ENCODE results near the gene ADAD2. TPM values are rescaled to one million over a fixed set of nuclear protein-coding genes. Genes with fewer than 3 reads are reported as not detected.

ADAD2 gene
- polyA plus RNA-seq (2012; ENCODE audit: insufficient read length, low read depth) = not detected

DNA sequence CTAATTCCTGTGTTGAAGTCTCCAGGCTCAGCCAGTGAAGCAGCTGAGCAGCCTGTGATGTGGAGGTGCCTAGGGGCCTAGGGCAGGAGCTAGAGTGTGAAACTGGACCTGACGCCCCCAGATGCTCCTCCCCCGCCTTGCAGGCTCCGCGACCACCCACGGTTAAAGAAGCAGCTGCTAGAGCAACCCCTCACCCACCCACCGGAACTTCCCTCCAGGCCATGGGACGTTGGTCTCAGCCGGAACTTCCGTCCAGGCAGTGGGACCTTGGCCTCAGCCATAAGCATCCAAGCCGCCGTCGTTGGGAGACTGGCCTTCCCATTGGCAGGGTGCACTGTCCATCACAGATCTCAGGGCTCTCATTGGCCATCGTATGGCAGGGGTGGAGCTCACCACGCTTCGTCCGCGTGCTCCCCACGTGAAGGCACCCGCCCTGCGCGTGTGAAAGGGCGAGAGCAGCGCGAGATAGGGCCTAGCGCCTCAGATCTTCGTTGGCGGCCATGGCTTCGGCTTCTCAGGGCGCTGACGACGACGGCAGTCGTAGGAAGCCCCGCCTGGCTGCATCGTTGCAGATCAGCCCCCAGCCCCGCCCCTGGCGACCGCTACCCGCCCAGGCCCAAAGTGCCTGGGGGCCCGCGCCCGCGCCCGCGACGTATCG lies at the start of gene ADAD2:
ADAD2 (plus strand) TSS at position 427 of the 658 bp plus-strand sequence; CDS start at position 501, 74 bp downstream.
- TF ChIP-seq SIN3A (IDR thresholded peaks at IDR 0.05; ENCODE audit: borderline replicate concordance, insufficient read depth, low read length) = no peak
- TF ChIP-seq TAF1 (IDR thresholded peaks at IDR 0.05; ENCODE audit: borderline replicate concordance, insufficient read depth, low read length) = no peak
- TF ChIP-seq POLR2AphosphoS5 (IDR thresholded peaks at IDR 0.05; ENCODE audit: low read depth, low read length) = no peak
- no peak for TF ChIP-seq REST (IDR thresholded peaks at IDR 0.05; ENCODE audit: insufficient read depth in 1 of 2, low read depth in 2 of 2, low read length in 2 of 2)
- no peak for TF ChIP-seq FOXP2 (optimal IDR thresholded peaks at IDR 0.05; ENCODE audit: borderline replicate concordance, extremely low read depth, extremely low read length, insufficient read depth)

DNA sequence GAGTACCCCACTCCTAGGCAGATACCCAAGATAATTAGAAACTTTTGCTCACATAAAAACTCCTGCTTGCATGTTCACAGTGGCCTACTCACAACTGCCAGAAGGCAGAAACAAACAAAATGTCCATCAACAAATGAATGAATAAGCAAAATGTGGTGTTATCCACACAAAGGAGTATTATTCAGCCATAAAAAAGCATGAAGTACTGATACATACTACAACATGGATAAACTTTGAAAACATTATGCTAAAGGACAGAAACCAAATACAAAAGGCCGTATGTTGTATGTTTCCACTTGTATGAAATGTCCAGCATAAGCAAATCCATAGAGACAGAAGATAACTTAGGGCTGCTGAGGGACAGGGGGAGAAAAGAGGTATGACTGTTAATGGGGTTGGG lies 47.9 kb upstream of the ADAD2 start:
- no peak for TF ChIP-seq FOXP2 (optimal IDR thresholded peaks at IDR 0.05; ENCODE audit: borderline replicate concordance, extremely low read depth, extremely low read length, insufficient read depth)

DNA sequence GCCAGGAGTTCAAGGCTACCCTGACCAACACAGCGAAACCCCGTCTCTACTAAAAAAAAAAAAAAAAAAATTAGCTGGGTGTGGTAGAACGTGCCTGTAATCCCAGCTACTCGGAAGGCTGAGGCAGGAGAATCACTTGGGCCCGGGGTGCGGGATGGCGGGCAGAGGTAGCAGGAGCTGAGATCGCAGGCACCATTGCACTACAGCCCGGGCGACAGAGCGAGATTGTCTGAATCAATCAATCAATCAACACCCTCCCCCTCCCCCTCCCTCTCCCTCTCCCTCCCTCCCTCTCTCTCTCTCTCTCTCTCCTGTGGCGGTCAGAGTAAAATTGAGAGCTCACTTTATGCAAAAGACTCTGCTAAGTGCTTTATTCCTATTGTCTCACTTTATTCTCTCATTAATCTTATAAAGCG lies 47.2 kb upstream of the ADAD2 start:
- TF ChIP-seq SIN3A (IDR thresholded peaks at IDR 0.05; ENCODE audit: borderline replicate concordance, insufficient read depth, low read length) = no peak
- TF ChIP-seq TAF1 (IDR thresholded peaks at IDR 0.05; ENCODE audit: borderline replicate concordance, insufficient read depth, low read length) = no peak
- TF ChIP-seq FOXP2 (optimal IDR thresholded peaks at IDR 0.05; ENCODE audit: borderline replicate concordance, extremely low read depth, extremely low read length, insufficient read depth) = no peak
- TF ChIP-seq REST (IDR thresholded peaks at IDR 0.05; ENCODE audit: insufficient read depth in 1 of 2, low read depth in 2 of 2, low read length in 2 of 2) = no peak
- TF ChIP-seq POLR2AphosphoS5 (IDR thresholded peaks at IDR 0.05; ENCODE audit: low read depth, low read length) = no peak

DNA sequence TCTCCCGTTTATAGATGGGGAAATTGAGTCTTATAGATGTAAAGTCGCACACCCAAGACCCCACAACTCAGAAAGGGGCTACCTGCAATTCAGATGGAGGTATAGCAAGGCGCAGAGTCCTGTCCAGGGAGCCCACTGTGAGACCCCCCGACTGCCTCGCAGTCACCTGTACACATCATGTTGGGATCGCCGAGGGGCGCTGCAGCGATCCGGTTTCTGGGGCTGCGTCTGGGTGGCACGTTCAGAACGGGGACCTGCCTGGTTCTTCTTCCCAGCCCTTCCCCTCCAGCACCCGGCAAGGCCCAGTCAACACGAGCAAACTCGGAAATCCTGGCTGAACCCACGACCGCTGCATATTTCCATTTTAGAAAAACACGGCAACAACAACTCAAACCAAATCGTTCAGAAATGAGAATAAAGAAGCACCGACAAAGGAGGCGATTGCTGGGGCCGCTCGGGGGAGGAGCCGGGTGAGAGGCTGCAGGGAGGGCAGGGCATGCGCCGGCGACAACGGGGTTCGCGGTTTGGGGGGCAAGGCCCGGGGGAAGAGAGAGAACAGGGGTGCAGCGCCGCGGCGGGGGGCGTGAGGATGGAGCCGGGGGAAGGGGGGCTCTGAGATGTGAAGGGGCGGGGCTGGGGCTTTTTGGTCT lies 46.6 kb upstream of the ADAD2 start:
- TF ChIP-seq FOXP2 (optimal IDR thresholded peaks at IDR 0.05; ENCODE audit: borderline replicate concordance, extremely low read depth, extremely low read length, insufficient read depth) = no peak
- TF ChIP-seq POLR2AphosphoS5 (IDR thresholded peaks at IDR 0.05; ENCODE audit: low read depth, low read length) = no peak
- no peak for TF ChIP-seq REST (IDR thresholded peaks at IDR 0.05; ENCODE audit: insufficient read depth in 1 of 2, low read depth in 2 of 2, low read length in 2 of 2)
- no peak for TF ChIP-seq TAF1 (IDR thresholded peaks at IDR 0.05; ENCODE audit: borderline replicate concordance, insufficient read depth, low read length)

- TF ChIP-seq SIN3A (IDR thresholded peaks at IDR 0.05; ENCODE audit: borderline replicate concordance, insufficient read depth, low read length) = 0 out of 2 replicates have a peak, but pooled peaks have one; percentile 67
- no peak for TF ChIP-seq REST (IDR thresholded peaks at IDR 0.05; ENCODE audit: insufficient read depth in 1 of 2, low read depth in 2 of 2, low read length in 2 of 2)
- peak; percentile 12 for TF ChIP-seq FOXP2 (optimal IDR thresholded peaks at IDR 0.05; ENCODE audit: borderline replicate concordance, extremely low read depth, extremely low read length, insufficient read depth)
- no peak for TF ChIP-seq TAF1 (IDR thresholded peaks at IDR 0.05; ENCODE audit: borderline replicate concordance, insufficient read depth, low read length)
- peak; percentile 54; the same call in 1 of the 2 replicates for TF ChIP-seq POLR2AphosphoS5 (IDR thresholded peaks at IDR 0.05; ENCODE audit: low read depth, low read length)
These were observed 45.9 kb upstream of the ADAD2 start, which contains the start of the genes DNAAF1 and HSDL1 for GRCh38 chr16:84144859-84145639. Gene DNAAF1, plus strand, starts transcription at chr16:84145308. Its CDS starts 133 bp downstream, at chr16:84145441. Gene HSDL1, minus strand, starts transcription at chr16:84145177. Its CDS starts 13,856 bp downstream, at chr16:84131321.

Measured in PFSK-1 (cell line).